H1 (cell line): ENCODE data around the gene SYN1.

Source experiments
- ATF3 ChIP-seq: IDR thresholded peaks from 2 replicates; pipeline ENCODE4 v1.6.1; 2011; ENCODE audit warnings: low read depth, mild to moderate bottlenecking, low read length; ENCODE audit not compliant: insufficient read depth
- CEBPB ChIP-seq: IDR thresholded peaks from 2 replicates; pipeline ENCODE4 v1.6.1; 2012; ENCODE audit warnings: low read depth, low read length
- CTCF ChIP-seq, 3 experiments: IDR thresholded peaks; 1 replicate in 2 of 3; 2 replicates in 1 of 3; pipeline versions ENCODE4 v1.5.1 to v1.6.1; 2011; ENCODE audit warnings: low read length in 3 of 3, mild to moderate bottlenecking in 3 of 3, inconsistent platforms in 2 of 3, low read depth in 1 of 3, moderate library complexity in 1 of 3; ENCODE audit not compliant: insufficient read depth in 1 of 3; ENCODE audit errors: control extremely low read depth in 1 of 3
- EZH2 ChIP-seq: fragments of 200-600 bp; sonication (generic); IDR thresholded peaks from 2 replicates; pipeline ENCODE4 v1.7.1; 2012; ENCODE audit warnings: low read depth, mild to moderate bottlenecking, moderate library complexity, low read length, inconsistent platforms; ENCODE audit not compliant: severe bottlenecking
- FOSL1 ChIP-seq: IDR thresholded peaks from 2 replicates; pipeline ENCODE4 v1.6.1; 2011; ENCODE audit warnings: mild to moderate bottlenecking, low read depth, low read length, moderate library complexity; ENCODE audit not compliant: insufficient read depth
- POLR2A ChIP-seq, 2 experiments: IDR thresholded peaks; 1 replicate in 1 of 2; 2 replicates in 1 of 2; pipeline ENCODE4 v1.6.1; 2011; ENCODE audit warnings: low read depth in 2 of 2, low read length in 2 of 2, mild to moderate bottlenecking in 2 of 2; ENCODE audit errors: control extremely low read depth in 1 of 2
- SIRT6 ChIP-seq: IDR thresholded peaks from one replicate; pipeline ENCODE4 v1.7.1; 2012; ENCODE audit warnings: low read length, inconsistent platforms
- TBP ChIP-seq: IDR thresholded peaks from 2 replicates; pipeline ENCODE4 v1.6.1; 2011; ENCODE audit warnings: low read depth, low read length, improper control_type of control experiment

GRCh38 chrX:47611926-47612325 is 7.7 kb downstream of the SYN1 start:
- TF ChIP-seq CTCF (IDR thresholded peaks at IDR 0.05; ENCODE audit: control extremely low read depth in 1 of 3, insufficient read depth in 1 of 3, low read depth in 1 of 3, low read length in 3 of 3) (no peak), POLR2A (IDR thresholded peaks at IDR 0.05; ENCODE audit: control extremely low read depth in 1 of 2, low read depth in 2 of 2, low read length in 2 of 2) (no peak), FOSL1 (no peak), SIRT6 (no peak), CEBPB (no peak), TBP (no peak), EZH2 (no peak), ATF3 (no peak)
